GM18951 (cell line): ENCODE measurements around the gene STRA8.

Source experiments
- POLR2A ChIP-seq: IDR thresholded peaks from 4 replicates; pipeline ENCODE4 v1.6.1; 2011; ENCODE audit warnings: mild to moderate bottlenecking; ENCODE audit not compliant: insufficient read length, insufficient read depth; ENCODE audit errors: extremely low read depth
- in situ Hi-C: fragments of 300-500 bp; cut with MboI; formaldehyde crosslinking; loops from one replicate; pipeline ENCODE4 v1.12.0; 2022; ENCODE audit warnings: low sequenced_read_pairs, mixed read lengths, inconsistent platforms; ENCODE audit not compliant: unreplicated experiment

Gene STRA8

GRCh38 chr7:135300913-135301765, 67.5 kb downstream of the STRA8 start:
- TF ChIP-seq POLR2A = no peak
- in situ Hi-C loops = no loop called here
